Stimulated activated CD8-positive, alpha-beta memory T cell treated with anti-CD3 and anti-CD28 coated beads, Interleukin-7, amount 100 ng/mL, for 24 hours (primary cell): Measurements from ENCODE around the gene ISLR2.
"Not testable (repeated sequence)": the region's sequence is repeated elsewhere in the genome, so short reads cannot be mapped to it uniquely, and the experiment has no call there.

Experiments used
- DNase-seq: peaks from one replicate; pipeline ENCODE4 v3.0.0-alpha.2; 2020; ENCODE audit warnings: low read depth

The ISLR2 gene

DNA sequence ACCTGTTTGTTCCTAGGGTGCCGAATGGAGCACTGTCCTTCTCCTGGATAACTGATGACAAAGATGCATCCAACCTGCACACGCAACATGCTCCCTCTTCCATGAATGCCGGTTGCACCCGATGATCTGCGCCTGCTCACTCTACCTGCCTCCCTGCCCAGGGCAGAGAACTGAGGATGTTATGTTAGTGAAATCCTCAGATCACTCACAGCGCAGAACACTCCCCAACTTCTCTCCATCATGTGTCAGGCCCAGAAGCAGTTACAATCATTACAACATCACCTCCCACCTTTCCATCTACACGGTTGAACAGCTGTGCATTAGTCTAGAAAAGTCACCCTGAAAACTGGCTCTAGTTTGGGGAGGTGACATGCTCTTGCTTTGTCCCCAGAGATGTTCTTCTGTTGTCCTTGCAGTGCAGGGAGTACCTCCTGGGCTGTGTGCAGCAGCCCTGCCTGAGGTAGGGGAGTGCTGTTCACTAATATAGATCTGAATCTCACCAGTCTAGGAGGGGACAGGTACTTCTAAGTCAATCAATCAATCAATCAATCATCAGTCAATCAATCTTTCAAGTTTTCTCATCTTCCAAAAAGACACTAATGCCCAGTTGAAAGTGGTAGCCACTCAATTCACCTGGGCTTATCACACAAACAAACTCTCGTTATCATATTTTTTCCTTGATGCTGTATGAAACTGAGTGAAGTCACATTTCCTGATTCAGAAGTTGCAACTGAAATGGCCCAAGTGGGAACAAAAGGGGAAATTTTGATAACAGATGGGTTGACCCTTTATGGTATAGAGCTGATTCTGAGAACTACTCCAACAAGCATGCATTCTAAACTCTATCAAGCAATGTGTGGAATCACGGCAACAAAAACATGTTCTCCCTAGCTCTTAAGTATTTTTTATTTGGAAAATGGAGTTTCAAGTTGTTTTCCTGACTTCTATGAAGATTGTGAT is 27.8 kb downstream of the ISLR2 start:
- DNase-seq, result no peak

DNA sequence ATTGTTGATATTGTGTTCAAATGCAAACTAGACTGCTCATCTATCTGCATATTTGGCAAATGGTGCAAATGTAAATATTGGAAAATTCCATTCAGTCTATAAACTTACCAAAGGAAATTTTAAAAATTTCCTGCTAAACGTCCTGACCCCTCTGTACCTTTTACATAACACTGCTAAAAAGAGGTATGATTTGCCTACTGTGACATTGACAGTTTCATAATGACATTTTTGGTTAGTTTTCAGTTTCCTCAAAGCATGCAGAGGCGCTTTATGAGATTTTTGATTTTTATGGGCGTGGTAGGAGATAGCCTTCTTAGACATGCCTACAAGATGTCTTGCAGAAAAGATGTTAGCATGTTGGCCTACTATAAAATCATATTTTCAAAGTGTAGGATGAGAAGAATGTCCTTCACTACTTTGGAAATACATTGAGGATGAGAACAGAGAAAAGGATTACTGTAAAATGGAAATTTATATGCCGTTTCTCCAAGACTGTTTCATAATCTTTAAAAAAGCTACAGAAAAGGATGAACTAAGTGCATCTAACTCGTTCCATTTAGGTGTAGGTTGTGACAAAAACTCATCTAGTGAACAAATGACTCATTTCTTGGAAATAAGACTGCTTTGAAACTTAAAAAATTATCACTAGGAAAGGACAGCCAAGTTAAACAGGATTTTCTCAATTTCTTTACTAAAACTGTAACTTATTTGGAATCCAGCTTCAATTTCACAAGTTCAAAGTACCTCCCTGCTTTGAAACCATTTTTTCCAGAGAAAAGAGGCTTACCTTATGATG is 28.7 kb downstream of the ISLR2 start:
- DNase-seq, result no peak

DNA sequence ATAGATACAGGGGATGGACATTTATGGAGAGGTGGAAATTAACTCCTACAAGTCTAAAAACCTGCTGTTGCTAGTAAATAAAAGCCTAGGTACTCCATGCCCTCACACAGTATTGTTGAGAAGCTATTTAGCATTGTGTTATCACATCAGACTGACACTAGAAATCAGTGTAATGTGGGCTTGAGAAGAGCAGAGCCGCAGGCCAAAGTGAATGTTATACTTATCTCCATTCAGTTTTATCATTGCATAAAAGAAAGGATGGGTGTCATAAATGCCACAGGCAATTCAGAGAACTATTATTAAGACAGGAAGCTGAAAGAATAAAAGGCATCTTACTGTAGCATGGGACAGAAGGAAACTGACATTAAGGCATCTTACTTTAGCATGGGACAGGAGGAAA is 29.4 kb downstream of the ISLR2 start:
- DNase-seq, result no peak

DNA sequence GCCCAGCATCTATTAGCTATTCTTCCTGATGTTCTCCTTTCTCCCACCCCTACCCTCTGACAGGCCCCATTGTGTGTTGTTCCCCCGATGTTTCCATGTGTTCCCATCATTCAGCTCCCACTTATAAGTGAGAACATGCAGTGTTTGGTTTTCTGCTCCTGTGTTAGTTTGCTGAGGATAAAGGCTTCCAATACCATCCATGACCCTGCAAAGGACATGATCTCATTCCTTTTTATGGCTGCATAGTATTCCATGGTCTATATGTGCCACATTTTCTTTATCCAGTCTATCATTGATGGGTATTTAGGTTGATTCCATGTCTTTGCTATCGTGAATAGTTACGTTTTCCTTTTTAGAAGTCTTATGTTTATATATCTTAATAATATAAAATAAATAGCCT is 30.0 kb downstream of the ISLR2 start:
- DNase-seq, result not testable (repeated sequence)

DNA sequence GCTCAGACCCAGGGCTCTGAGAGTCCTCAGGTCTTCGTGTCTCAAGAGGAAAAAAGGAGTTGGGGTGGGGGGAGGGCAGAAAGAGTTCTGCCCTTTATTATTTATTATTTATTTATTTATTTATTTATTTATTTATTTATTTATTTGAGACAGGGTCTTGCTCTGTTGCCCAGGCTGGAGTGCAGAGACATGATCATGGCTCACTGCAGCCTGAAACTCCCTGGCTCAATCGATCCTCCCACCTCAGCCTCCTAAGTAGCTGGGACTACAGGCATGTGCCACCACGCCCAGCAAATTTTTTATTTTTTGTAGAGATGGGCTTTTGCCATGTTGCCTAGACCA is 31.8 kb downstream of the ISLR2 start:
- DNase-seq, result not testable (repeated sequence)

DNA sequence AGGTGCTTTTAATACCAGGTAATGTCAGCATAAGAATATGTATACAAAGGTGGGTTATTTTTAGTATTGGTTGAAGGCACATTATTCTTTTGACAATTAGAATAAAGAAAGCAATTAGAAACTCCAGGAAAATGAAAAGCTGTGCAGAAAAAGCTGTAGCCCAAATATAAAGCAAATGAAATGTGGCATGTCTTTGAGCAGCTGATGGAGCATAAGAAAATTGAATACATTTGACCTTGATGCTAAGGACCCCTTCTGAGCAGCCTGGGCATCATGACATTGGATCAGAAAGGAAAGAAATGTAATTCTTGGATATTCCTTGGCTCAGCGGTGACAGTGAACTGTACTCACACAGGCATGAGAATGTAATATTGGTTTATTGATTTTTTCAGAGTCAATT is 35.1 kb downstream of the ISLR2 start:
- DNase-seq, result no peak

DNA sequence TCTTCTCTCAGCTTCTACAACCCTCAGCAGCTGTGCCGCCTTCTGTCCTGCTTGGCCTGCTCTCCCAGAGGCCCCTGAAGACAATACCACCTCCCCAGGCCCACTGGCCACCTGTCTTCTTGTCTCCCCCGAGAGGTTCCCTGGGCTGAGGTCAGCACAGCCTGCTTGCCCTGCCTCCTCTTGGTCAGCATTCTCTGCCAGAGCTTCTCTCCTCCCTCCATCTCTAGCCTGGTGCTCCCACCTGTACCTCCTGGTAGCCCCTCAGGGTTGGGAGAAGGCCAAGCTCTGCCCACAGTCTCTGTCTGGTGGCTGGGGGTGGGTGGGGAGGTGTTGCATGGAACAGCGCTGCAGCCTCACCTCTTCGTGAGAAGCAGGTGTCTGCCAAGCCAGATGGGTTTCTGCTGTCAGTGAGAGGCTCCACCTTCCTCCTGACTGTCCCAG is 37.5 kb downstream of the ISLR2 start:
- no peak for DNase-seq

DNA sequence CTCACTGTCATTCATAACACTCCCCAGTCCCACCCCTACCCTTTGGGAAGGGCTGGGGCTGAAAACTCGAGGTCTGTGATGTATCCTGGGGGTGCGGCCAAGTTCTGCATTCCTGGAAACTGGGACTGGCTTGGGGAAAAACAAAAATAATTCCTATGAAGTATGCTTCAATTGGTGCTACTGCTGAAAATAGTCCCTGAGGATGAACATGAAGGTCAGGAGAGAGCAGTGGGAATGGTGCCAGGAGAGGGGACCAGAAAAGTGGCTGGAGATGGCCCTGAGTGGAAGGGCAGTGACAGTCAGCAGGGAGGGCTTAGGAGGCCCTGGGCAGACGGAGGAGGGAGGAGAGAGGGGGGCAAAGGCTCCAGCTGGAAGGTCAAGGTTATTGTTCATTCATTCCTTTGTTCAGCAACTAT is 38.3 kb downstream of the ISLR2 start:
- no peak for DNase-seq

DNA sequence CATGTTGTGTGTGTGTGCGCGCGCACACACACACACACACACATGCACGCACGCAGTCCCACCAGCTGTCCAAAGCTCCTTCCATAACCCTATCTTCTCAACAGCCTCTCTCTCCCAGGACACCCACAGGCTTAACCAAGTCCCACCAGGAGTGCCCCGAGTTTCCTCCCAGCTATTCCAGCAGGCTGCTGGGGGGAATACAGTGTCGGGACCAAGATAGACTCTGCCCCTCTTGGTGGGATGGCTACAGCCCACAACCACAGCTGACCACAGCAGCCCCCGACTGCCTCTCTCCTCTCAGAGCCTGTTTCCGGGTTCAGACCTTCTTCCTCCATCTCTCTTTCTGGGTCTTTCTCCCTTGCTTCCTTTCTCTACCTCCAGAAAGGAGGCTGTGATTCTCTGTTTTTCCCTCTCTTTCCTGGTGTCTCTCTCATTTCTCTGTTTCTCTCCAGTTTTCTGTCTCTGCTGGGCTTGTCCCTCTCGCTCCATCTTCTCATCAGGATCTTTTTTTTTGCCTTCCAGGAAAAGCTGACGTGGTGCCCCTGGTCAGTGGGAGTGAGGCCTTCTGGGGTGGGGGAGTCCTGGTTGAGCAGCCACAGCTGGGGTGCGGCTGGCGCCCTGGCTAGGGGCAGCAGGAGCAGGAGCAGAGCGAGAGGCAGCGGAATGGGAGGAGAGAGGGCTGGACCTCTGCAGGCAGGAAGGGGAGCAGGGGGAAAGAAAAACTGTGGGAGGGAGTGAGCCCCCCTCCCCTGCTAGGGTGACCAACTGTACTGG is 39.9 kb downstream of the ISLR2 start:
- no peak for DNase-seq

DNA sequence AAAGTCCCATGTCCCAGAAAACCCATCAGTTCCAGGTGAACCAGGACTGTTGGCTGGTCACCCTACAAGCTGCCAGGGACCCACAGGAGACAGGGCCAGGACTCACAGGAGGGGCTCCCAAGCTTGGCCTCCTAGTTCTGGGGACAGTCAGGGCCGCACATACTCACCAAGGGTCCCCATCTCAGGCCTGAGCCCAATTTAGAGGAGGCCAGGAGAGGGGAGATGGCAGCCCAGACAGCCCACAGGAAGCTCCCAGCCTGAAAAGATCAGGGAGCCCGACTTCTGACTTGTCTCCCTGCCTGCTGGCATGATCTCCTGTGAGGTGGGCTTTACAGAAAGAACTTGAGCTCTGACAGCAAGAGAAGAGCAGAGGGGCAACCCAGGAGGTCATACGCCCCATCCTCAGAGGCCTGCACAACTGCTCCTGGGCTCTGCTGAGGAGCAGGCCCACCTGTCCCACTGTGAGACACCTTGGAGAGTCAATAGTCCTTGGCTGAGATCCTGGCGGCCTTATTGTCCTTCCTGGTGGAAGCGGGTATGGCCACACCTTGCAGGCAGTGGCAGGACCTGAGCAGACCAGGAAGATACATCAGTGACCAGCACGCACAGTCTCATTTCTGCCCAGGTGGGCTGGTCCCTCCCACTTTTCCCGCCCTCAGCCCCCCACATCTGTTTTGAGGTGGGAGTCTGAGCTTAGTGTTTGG is 40.6 kb downstream of the ISLR2 start:
- DNase-seq, result no peak

DNA sequence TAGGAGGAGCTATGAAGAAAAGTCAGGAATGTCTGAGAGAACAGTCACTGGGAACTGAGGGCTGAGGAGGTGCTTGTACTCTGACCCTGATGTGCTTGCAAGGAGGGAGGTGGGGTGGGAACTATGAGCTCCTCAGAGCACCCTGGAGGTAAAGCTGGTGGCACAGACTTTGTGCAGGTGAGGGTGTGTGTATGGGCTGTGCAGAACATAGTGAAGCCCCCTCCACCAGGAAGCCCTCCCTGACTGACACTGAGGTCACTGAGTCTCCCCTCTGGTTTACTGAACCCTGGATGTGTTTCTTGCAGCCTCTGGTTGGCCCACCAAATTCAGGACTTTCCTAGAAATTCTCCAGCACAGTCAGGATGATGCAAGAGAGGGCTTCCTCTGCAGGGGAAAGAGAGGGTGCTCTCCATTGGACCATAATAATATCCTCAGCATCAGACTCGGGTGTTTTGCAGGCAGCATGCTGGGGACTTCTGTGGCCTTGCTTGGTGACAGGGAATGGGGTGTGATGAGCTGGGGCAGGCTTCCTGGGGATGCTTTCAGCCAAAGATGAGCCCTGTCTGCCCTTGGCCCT is 41.7 kb downstream of the ISLR2 start:
- DNase-seq, result no peak

DNA sequence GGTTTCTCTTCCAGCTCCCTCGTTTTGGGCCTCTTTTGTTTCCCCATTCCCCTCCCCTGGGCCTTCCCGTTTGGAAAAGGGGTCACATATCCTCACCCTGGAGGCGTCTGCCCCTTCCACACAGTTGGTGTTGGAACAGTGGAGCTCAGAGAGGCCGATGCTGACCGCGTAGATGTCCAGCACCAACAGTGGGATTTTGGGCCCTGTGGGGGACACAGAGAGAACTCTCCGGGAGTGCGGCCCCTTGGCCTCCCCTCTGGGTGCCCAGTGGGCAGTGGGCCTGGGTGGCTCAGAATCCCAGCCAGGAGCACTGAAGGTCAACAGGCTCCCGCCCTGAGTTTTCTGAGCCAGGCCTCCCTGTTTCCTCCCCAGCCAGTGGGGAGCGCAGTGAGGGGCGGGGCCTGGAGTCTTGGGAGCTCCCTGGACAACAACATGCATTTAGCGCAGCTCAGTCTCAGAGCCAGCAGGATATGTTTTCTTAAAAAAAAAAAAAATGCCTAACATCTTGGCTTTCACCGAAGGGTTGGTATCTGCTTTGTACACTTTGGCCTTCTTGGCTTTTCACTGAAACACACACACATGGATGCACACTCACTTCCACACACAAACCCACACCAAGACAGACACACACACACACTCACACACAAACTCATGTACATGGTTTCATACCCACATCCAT is 42.5 kb downstream of the ISLR2 start:
- DNase-seq, result no peak

DNA sequence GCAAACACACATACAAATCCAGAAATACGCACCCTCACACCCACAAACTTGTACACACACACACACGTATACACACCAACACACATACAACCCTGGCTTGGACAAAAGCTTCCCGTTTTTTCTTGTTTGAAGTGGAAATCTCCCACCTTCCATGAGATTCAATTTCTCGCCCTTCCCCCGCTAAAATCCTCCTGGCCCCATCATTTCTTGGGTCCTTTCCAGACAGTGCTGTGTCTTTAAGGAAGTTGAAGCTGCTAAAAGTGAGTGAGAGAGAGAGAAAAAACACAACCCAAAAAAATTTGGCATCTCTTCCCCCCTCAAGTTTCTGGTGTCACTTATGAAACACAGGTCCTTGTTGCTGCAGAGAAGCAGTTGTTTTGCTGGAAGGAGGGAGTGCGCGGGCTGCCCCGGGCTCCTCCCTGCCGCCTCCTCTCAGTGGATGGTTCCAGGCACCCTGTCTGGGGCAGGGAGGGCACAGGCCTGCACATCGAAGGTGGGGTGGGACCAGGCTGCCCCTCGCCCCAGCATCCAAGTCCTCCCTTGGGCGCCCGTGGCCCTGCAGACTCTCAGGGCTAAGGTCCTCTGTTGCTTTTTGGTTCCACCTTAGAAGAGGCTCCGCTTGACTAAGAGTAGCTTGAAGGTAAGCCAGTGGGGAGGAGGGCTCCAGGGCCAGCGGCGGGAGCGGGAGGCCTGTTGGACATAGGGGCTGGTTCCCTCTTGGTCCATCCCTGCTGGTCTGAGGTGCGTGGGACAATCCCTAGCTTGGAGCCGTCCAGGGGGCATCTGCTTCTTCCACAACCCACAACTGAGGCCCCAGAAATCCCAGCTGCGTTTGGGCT is 43.2 kb downstream of the ISLR2 start, which contains the start of gene ISLR:
Gene ISLR, plus strand, starts transcription at position 331 of the 839 bp plus-strand sequence. CDS start 1,149 bp downstream, outside the sequence.
- DNase-seq, result no peak

DNA sequence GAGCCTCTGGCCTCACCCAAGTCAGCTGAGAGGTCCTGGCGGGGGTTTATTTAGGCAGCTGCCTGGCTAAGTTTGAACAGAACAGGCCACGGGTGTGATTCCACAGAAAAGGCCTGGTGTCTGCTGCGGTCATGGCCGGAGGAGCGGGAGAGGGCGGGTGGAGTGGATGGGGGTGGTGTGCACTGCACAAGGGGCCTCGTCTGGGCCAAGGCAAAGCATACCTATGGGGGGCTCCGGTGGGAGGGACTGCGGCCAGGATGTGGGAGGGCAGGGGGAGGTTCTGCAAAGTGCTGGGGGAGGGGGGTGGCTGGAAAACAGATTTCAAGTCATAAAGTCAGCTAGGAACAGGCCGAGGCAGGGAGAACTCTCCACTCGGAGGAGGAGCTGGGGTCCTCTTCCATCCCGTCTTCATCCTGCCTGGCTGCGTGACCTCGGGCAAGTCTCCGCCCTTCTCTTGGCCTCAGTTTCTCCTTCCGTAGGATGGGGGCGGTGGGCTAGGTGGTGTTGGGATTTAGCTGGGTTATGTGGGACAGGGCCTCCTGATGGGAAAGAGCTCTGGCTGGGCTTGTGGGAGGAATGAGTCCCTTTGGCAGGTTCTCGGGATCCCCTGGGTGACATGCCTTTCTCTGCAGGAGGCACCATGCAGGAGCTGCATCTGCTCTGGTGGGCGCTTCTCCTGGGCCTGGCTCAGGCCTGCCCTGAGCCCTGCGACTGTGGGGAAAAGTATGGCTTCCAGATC is 44.0 kb downstream of the ISLR2 start:
- no peak for DNase-seq

DNA sequence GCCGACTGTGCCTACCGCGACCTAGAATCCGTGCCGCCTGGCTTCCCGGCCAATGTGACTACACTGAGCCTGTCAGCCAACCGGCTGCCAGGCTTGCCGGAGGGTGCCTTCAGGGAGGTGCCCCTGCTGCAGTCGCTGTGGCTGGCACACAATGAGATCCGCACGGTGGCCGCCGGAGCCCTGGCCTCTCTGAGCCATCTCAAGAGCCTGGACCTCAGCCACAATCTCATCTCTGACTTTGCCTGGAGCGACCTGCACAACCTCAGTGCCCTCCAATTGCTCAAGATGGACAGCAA is 44.5 kb downstream of the ISLR2 start:
- DNase-seq, result no peak

DNA sequence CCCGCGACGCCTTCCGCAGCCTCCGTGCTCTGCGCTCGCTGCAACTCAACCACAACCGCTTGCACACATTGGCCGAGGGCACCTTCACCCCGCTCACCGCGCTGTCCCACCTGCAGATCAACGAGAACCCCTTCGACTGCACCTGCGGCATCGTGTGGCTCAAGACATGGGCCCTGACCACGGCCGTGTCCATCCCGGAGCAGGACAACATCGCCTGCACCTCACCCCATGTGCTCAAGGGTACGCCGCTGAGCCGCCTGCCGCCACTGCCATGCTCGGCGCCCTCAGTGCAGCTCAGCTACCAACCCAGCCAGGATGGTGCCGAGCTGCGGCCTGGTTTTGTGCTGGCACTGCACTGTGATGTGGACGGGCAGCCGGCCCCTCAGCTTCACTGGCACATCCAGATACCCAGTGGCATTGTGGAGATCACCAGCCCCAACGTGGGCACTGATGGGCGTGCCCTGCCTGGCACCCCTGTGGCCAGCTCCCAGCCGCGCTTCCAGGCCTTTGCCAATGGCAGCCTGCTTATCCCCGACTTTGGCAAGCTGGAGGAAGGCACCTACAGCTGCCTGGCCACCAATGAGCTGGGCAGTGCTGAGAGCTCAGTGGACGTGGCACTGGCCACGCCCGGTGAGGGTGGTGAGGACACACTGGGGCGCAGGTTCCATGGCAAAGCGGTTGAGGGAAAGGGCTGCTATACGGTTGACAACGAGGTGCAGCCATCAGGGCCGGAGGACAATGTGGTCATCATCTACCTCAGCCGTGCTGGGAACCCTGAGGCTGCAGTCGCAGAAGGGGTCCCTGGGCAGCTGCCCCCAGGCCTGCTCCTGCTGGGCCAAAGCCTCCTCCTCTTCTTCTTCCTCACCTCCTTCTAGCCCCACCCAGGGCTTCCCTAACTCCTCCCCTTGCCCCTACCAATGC is 45.1 kb downstream of the ISLR2 start:
- no peak for DNase-seq

DNA sequence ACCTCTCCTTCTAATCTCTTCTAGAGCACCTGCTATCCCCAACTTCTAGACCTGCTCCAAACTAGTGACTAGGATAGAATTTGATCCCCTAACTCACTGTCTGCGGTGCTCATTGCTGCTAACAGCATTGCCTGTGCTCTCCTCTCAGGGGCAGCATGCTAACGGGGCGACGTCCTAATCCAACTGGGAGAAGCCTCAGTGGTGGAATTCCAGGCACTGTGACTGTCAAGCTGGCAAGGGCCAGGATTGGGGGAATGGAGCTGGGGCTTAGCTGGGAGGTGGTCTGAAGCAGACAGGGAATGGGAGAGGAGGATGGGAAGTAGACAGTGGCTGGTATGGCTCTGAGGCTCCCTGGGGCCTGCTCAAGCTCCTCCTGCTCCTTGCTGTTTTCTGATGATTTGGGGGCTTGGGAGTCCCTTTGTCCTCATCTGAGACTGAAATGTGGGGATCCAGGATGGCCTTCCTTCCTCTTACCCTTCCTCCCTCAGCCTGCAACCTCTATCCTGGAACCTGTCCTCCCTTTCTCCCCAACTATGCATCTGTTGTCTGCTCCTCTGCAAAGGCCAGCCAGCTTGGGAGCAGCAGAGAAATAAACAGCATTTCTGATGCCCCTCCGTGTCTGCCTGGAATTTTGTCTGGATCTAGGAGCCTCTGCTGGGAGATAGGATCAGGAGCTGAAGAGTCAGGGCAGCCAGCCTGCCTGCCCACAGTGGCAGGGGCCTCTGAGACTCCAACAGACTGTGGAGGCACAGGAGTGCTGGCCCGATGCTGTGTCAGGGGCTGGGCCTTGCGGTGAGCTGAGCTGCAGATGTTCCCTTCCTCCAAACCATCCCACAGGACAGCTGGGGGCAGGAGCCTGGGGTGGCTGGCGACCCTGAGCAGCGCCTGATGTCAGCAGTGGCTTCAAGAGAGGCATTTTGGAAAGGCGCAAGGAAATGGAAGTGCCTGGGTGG is 46.2 kb downstream of the ISLR2 start:
- no peak for DNase-seq
